K562 (cell line): ENCODE results near the gene ZNF566.

ENCODE experiments used
- ATF1 ChIP-seq, 2 experiments: fragments of 450-650 bp in 1 of 2; IDR thresholded peaks; 2 replicates each; pipeline ENCODE4 v1.6.1; 2016; ENCODE audit warnings: missing compliant biosample characterization in 1 of 2, missing genetic modification characterization in 1 of 2
- POLR2A ChIP-seq: fragments of 450-650 bp; conservative IDR thresholded peaks from 2 replicates; pipeline ENCODE4 v1.6.1; 2016
- RAD21 ChIP-seq, 2 experiments: fragments of 250-450 bp in 1 of 2; fragments of 450-650 bp in 1 of 2; sonication (Bioruptor Pico) in 1 of 2; formaldehyde crosslinking in 1 of 2; IDR thresholded peaks in 1 of 2; conservative IDR thresholded peaks in 1 of 2; 2 replicates each; pipeline versions ENCODE4 v1.4.0 to v1.8.0; 2020 to 2022; ENCODE audit warnings: mild to moderate bottlenecking in 2 of 2, moderate library complexity in 1 of 2
- SP1 ChIP-seq: sonication (generic); formaldehyde crosslinking; IDR thresholded peaks from 2 replicates; pipeline ENCODE4 v1.8.1; 2022; ENCODE audit warnings: mild to moderate bottlenecking, missing genetic modification reagents
- ZNF3 ChIP-seq: fragments of 250-450 bp; sonication (Bioruptor Pico); IDR thresholded peaks from 2 replicates; pipeline ENCODE4 v1.5.0; 2021; ENCODE audit warnings: mild to moderate bottlenecking, moderate library complexity
- ZNF449 ChIP-seq: fragments of 250-450 bp; sonication (Bioruptor Pico); IDR thresholded peaks from 2 replicates; pipeline ENCODE4 v1.8.0; 2022; ENCODE audit warnings: moderate library complexity, mild to moderate bottlenecking, inconsistent platforms
- ZNF668 ChIP-seq: fragments of 250-450 bp; sonication (Bioruptor Pico); IDR thresholded peaks from 2 replicates; pipeline ENCODE4 v1.8.0; 2022; ENCODE audit warnings: mild to moderate bottlenecking, inconsistent platforms
- TF ChIP-seq, protein P1 (sequence below), 3 experiments: IDR thresholded peaks in 2 of 3; conservative IDR thresholded peaks in 1 of 3; 2 replicates each; pipeline ENCODE4 v1.5.1; 2011 to 2012; ENCODE audit warnings: low read length in 3 of 3, mild to moderate bottlenecking in 3 of 3, control low read depth in 2 of 3, improper control_type of control experiment in 1 of 3, inconsistent platforms in 1 of 3, low read depth in 1 of 3, mixed read lengths in 1 of 3, moderate library complexity in 1 of 3; ENCODE audit not compliant: insufficient read depth in 2 of 3

DNA sequence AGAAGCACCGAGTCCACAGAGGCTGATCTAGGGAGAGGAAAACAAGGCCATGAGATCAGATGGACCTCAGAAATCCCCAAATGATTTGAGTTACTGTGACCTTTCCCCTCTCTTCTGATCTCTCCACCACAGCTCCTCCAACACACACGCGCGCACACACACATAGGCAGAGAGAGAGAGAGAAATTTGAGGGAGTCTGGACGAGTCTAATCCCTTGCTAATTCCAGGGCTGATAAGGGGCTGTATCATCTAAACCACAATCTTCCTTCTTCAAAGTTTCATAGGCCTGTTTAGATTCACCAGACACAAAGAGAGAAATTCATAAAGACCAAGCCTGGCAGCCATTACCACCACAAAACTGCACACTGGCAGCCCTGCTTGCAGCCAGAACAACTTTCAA lies 79.5 kb downstream of the ZNF566 start:
- TF ChIP-seq ZNF449 (CRISPR knock-in tag) (no peak), ATF1 (CRISPR knock-in tag; IDR thresholded peaks at IDR 0.05) (no peak), ATF1 (tag; IDR thresholded peaks at IDR 0.05) (no peak), POLR2A (no peak), ZNF668 (CRISPR knock-in tag) (no peak), SP1 (CRISPR knock-in tag) (no peak), RAD21 (CRISPR knock-in tag; conservative IDR thresholded peaks at IDR 0.05 in 1 of 2, IDR thresholded peaks at IDR 0.05 in 1 of 2) (no peak), ZNF3 (CRISPR knock-in tag) (no peak)
- TF ChIP-seq, protein P1, sequence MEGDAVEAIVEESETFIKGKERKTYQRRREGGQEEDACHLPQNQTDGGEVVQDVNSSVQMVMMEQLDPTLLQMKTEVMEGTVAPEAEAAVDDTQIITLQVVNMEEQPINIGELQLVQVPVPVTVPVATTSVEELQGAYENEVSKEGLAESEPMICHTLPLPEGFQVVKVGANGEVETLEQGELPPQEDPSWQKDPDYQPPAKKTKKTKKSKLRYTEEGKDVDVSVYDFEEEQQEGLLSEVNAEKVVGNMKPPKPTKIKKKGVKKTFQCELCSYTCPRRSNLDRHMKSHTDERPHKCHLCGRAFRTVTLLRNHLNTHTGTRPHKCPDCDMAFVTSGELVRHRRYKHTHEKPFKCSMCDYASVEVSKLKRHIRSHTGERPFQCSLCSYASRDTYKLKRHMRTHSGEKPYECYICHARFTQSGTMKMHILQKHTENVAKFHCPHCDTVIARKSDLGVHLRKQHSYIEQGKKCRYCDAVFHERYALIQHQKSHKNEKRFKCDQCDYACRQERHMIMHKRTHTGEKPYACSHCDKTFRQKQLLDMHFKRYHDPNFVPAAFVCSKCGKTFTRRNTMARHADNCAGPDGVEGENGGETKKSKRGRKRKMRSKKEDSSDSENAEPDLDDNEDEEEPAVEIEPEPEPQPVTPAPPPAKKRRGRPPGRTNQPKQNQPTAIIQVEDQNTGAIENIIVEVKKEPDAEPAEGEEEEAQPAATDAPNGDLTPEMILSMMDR (IDR thresholded peaks at IDR 0.05 in 2 of 3, conservative IDR thresholded peaks at IDR 0.05 in 1 of 3; ENCODE audit: insufficient read depth in 2 of 3, low read depth in 1 of 3, low read length in 3 of 3), result no peak
